CD4-positive, alpha-beta T cell treated with Interleukin-6 at 100 ng/mL for 8 hours (primary cell): ENCODE measurements around the gene CFAP161.

Source experiments
- DNase-seq: peaks from one replicate; pipeline ENCODE4 v3.0.0-alpha.2; 2020; ENCODE audit warnings: mixed read lengths, low spot score

CFAP161 gene

GRCh38 chr15:81133782-81134461 lies at the start of gene CFAP161:
Gene CFAP161, plus strand, starts transcription at chr15:81134270. Its CDS starts 60 bp downstream, at chr15:81134330.
- DNase-seq = no peak

GRCh38 chr15:81084716-81085115 lies 49.4 kb upstream of the CFAP161 start:
- DNase-seq = no peak

- DNase-seq = no peak
These were observed 48.9 kb upstream of the CFAP161 start for GRCh38 chr15:81085213-81085612.

DNA sequence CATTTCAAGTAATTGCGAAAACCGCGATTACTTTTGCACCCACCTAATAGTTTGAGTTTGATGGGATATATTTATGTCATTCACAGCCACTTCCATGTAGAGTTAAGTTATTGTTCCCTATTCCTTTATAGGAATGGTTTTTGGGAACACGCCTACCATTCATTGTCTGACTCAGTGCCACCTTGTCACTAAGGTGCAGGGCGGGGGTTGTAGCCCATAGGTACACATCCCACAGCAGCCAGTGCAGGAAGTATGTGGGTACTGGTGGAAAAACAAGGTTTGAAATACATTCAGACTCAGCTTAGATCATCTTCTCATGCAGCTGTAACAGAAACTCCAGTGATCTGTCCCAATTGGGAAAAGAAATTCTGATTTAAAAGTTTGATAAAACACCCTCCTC lies 48.2 kb upstream of the CFAP161 start:
- DNase-seq = no peak

DNA sequence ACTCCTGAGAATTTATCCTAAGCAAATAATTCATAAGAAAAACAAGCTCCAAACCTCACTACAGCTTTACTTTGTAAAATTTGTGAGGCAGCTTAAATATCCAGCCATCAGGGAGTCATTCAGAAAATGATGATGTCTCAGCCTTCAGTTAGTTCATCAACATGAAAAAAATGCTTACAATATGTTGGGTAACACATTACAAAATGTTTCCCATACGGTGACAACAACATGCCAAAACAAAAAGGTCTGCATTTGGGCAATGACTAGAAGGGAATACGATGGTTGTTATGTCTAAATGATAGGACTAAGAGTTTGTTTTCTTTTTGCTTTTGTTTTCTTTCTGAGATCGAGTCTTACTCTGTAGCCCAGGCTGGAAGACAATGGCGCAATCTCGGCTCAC lies 47.0 kb upstream of the CFAP161 start:
- no peak for DNase-seq

DNA sequence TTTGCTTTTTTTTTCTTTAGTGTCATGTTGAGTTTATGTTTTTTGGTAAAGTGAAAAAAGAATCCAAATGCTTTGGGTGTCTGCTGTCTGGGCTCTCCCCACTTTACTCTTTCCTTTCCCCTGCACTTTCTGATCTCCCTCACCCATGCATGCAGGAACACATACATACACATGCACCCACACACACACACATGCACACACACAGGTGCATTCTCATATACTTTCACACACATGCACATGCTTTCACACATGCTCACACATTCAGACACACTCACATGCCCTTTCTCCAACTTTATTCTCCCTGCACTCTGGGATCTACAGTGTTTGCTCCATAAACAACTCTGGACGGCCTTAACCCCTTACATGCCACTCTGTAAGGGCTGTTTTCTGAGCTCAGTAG lies 46.4 kb upstream of the CFAP161 start:
- DNase-seq = no peak

- no peak for DNase-seq
These were observed 45.5 kb upstream of the CFAP161 start for GRCh38 chr15:81088470-81089013.

DNA sequence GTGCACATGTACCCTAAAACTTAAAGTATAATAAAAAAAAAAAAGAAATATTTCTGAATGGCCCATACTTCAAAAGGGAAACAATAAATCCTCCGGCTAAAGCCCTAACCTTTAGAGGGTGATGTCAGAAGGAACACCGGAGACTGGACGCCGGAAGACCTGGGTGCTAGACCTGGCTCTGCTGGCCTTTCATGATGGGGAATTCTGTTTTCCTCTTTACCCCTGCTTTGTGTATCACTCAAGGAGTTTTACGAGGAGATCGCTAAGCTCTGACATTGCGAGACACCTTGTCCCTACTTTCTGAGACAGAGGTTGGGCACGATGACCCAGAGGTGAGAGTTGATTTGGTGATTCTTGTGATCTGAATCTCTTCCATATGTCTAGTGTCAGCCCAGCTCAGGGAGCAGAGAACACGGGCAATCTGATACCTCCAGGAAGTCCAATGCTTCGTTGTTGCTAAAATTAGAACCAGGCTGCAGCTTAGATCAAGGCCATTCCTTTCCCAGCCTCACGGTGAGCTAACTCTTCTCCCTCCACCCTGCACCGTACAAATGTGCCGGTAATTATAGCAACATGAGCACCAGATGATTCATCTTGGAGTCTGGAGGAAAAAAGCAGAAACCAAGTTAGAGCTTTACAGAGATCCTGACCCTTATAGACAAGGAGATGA lies 42.0 kb upstream of the CFAP161 start:
- DNase-seq = no peak

- DNase-seq = no peak
These were observed 41.5 kb upstream of the CFAP161 start for GRCh38 chr15:81092559-81092902.

GRCh38 chr15:81093961-81094360 lies 40.1 kb upstream of the CFAP161 start:
- no peak for DNase-seq

GRCh38 chr15:81095690-81096365 lies 38.2 kb upstream of the CFAP161 start:
- DNase-seq = no peak

DNA sequence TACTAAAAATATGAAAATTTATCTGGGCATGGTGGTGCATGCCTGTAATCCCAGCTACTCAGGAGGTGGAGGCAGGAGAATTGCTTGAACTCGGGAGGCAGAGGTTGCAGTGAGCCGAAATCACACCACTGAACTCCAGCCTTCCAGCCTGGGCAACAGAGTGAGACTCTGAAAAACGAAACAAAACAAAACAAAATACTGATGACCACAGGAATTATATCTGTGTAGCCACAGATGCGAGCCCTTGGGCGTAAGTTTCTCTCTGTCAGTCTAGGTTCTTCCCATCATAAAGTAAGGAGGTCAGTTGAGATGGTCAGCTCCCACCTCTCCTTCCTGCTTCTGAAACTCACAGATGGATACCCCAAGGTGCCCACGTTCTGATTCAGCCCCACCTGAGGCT lies 37.7 kb upstream of the CFAP161 start:
- no peak for DNase-seq

- no peak for DNase-seq
These were observed 36.8 kb upstream of the CFAP161 start for GRCh38 chr15:81097116-81097889.

GRCh38 chr15:81097890-81098280 lies 36.2 kb upstream of the CFAP161 start:
- no peak for DNase-seq

DNA sequence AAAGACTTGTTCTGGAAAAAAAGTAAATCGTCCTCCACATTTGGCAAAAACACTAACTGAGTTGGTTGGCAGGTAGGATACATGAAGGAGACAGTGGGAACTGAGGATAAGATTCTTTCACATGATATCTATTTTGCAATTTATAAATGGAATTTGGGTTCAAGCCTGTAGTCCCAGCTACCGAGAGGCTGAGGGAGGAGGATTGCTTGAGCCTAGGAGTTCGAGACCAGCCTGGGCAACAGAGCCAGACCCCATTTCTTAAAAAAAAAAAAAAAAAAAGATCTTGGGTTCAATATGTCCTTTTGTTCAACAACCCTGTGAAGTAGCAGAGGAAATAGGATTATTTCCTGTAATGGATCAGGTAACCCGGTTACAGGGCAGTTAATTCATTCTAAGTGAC lies 35.7 kb upstream of the CFAP161 start:
- no peak for DNase-seq

DNA sequence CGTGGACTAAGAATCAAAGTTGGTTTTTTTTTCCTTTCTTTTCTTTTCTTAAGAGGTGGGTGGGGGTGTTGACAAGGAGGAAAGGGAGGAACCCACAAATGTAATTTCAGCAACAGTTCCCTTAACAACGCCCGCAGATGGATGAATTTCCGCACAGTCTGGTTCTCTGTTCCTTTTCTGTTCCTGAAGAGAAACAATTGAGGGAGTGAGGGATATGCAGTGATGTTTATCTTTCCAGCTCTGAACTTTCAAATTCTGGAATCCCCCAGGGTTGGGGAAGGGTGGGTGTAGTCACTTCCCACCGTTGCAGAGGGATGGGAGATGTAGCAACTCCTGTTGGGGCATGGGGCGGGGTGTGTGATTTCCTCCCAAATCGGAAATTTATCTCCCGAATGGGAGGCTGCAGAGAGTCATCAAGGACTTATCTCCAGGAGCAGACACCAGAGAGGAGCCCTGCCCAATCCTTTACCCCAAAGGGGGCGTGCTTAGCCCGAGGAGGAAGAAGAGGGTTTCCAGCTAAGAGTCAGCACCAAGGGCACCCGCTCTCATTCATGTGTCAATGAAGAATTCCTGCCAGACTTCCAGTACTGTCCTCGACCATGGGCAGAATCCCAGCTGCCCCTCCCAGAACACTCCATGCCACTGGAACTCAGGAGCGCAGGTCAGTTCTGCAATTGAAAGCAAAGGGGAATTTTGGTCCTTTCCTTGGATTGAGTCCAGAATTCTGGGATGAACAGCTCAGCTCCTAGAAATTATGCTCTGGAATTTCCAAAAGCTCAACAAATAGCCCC lies 35.0 kb upstream of the CFAP161 start:
- DNase-seq = no peak

GRCh38 chr15:81101894-81102815 lies 31.9 kb upstream of the CFAP161 start:
- no peak for DNase-seq

DNA sequence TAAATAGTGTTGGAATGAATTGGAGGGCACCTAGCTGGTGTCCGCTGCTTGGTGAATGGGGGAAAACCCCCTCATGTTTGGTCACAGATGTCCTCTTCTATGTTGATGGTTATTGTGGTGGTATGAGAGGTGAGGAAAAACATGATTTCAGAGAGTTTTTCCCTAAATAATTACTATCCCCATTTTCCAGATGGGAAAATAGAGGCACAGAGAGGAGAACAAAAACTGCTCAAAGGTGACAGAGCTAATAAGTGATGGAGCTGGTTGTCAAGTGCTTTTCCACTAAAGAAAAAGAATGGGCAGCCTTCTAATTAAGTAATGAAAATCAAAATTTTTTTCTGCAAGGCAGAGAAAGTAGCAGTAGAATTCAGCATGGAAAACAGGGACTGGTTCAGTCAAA lies 30.2 kb upstream of the CFAP161 start:
- DNase-seq = no peak

DNA sequence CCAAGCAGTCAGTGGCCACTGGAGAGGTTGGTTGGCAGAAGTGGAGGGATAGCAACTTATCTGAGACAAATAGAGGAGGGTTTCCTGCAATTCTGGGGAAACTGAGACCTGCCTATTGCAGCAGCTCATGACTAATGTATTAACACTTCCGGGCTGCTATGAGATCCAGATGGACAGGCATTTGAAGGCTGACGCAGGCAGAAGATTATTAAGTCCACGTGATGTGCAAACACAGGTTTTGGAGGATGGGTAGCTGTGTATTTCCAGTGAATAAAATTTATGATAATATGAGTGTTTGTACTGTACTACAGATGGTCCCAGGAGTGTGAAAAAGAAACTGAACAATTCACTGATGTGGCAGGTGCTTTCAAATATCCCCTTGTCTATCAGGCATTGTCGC lies 28.5 kb upstream of the CFAP161 start:
- no peak for DNase-seq

GRCh38 chr15:81106560-81106959 lies 27.5 kb upstream of the CFAP161 start:
- DNase-seq = peak; percentile 40
